Endothelial cell of hepatic sinusoid (primary cell): ENCODE data around the gene BST2.

ENCODE experiments used
- in situ Hi-C: cut with HindIII; loops from 2 replicates; pipeline ENCODE4 v1.10.0; 2017; ENCODE audit warnings: low sequenced_read_pairs

The BST2 gene, protein sequence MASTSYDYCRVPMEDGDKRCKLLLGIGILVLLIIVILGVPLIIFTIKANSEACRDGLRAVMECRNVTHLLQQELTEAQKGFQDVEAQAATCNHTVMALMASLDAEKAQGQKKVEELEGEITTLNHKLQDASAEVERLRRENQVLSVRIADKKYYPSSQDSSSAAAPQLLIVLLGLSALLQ

DNA sequence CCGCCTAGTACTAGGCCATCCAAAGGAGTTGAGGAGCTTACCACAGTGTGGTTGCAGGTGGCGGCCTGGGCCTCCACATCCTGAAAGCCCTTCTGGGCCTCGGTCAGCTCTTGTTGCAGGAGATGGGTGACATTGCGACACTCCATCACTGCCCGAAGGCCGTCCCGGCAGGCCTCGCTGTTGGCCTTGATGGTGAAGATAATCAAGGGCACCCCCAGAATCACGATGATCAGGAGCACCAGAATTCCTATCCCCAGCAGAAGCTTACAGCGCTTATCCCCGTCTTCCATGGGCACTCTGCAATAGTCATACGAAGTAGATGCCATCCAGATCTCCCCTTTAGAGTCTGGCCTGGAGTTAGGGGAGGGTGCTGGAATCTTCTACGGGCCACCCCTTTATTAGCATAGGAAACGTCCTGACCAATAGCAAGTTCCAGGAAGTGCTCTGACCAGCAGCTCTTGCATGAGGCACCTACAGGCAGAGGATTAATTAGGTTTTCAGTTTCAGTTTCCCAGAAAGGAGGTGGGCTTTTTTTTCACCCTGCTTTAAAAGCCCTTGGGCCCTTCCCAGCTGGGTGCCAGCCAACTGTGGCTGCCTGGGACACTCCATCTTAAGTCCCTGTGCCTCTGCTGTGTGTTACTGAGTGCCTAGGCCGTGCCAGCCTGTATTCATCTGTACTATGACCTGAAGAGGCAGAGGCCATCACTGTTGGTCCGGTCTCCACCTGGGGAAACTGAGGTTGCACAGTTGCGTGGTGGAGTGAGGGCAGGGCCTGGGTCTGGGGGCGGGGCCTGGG is at the start of gene BST2:
Gene BST2, minus strand, starts transcription at position 381 of the 796 bp plus-strand sequence. Its CDS starts 55 bp downstream, at position 326.
- in situ Hi-C loops = no loop called here

DNA sequence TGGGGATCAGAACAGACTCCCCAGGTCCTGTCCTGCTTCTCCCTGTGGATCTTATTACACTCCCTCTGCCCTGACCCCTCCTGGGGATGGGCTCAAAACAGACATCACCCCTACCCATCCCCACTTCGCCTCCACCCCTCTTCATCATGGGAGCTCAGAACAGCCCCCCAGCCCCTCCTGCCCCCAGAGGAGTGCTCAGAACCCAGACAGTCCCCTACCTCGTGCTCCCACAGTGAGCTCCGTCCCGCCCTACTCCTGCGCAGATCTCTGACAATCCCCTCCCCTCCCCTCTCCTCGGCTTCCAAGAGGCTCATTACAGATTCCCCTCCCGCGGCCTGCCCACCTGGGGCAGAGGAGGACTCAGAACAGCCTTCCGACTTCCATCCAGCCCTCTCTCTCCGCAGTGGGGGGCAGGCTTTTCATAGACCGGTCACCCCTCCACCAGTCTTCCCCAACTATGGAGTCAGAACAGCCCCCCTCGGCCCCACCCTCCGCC is 49.2 kb upstream of the BST2 start:
- in situ Hi-C loops = no loop called here

DNA sequence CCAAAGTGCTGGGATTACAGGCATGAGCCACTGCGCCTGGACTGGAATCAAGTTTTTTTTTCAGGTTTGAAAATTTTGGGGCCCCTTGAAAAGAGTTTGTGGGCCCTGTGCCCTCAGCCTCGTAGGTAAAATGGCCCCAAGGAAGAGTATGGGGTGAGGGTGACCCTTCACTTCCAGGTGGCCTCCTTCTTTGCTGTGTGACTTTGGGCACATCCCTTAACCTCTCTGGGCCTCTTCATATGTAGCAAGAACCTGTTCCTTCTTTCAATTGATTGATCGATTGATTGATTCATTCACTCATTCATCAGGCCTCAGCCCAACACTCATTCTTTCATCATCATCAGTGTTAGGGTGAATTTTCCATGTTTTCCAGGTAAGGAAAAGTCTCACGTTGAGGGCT is 46.4 kb upstream of the BST2 start:
- in situ Hi-C loops = no loop called here

DNA sequence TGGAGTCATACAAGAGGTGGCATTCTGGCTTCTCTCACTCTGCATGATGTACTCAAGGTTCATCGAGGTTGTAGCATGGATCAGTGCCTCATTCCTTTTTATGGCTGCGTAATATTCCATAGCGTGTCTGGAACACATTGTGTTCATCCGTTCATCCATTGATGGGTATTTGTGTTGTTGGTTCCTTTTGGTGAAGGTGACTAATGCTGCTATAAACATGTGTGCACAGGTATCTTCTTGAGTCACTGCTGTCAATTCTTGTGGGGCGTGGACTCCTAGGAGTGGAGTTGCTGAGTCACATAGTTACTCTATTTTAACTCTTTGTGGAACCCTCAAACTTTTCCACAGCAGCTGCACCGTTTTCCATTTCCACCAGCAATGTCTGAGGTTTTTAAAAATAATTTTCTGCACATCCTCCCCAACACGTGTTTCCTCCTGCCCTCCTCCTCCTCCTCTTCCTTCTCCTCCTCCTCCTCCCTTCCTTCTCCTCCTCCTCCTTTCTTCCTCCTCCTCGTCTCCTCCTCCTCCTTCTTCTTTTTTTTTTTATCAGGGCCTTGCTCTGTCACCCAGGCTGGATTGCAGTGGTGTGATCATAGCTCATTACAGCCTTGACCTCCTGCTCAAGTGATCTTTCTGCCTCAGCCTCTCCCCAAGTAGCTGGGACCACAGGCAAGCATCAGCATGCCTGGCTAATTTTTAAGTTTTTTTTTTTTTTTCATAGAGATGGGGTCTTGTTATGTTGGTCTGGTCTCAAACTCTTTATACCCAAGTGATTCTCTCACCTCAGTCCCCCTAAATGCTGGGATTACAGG is 45.0 kb upstream of the BST2 start:
- in situ Hi-C loops = no loop called here

DNA sequence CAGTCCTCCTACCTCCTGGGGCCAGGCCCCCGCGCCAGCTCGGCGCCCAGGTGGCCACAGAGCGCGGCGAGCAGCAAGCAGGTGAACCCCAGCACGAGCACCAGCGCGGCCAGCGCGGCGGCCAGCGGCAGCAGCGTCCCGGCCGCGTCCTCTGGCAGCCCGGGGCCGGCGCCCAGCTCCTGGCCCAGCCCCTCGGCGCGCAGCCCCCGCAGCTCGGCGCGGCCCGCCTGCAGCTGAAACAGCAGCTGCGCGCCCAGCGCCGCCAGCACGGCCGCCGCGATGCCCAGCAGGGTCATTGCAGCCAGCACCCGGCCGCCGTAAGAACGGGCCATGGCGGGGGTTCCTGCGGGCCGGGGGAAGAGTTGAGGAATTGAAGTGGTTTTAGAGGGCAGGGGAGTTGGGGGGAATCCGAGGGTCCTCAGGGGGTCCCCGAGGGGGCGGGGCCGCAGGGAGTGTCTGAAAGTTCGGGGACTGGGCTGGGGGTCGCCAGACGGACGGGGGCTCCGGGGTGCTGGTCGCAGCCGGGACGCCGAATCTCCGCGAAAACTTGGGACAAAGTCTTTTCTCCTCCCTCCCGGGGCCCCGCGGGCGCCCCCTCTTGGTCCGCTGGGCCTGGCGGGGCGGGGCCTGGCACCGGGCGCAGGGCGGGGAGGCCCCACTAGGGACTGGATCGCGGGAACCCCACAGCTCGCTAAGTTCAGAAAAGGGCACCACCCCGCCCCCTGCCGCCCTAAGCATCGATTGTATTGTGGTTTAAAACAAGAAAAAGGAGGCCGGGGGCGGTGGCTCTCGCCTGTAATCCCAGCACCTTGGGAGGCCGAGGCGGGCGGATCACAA is 42.9 kb upstream of the BST2 start, which contains the start of gene TMEM221:
Gene TMEM221, minus strand, starts transcription at position 538 of the 837 bp plus-strand sequence. Its CDS starts 206 bp downstream, at position 332.
- in situ Hi-C loops = no loop called here

DNA sequence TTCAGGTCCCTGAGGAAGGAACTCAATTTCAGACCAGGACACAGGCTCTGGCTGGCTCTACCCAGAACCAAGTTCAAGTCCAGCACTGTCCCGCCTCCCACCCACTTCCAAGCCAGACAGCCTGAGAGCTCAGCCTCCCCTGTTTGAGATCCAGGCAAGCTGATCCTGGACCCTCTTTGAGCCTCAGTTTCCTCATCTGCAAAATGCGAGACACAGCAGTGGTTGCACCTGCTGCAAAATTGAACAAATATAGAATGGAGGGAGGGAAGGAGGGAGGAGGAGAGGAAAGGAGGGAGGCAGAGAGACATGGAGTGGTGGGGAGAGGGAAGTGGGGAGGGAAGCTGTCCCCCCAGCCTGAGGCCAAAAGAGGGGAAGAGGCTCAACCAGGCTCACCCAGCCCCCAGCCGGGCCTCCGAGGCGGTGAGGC is 42.3 kb upstream of the BST2 start:
- in situ Hi-C loops = no loop called here

DNA sequence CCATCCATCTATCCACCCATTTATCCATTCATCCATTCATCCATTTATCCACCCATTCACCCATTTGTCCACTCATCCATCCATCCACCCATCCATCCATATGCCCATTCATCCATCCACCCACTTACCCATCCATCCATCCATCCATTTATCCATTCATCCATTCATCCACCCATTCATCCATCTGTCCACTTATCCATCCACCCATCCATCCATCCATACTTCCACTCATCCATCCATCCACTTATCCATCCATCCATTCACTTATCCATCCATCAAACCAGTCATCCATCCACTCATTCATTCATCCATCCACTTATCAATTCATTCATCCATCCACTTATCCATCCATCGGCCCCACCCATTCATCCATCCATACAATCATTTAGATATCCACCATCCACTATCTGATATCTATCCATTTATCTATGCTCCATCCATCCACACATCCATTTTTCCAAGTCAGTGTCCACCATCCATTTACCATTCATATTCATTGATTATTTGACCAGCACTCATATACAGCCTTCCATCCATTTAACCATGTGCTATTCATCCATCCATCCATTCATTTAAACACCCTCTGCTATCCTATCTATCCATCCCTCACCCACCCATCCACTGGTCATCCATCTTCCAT is 40.2 kb upstream of the BST2 start:
- in situ Hi-C loops = no loop called here

DNA sequence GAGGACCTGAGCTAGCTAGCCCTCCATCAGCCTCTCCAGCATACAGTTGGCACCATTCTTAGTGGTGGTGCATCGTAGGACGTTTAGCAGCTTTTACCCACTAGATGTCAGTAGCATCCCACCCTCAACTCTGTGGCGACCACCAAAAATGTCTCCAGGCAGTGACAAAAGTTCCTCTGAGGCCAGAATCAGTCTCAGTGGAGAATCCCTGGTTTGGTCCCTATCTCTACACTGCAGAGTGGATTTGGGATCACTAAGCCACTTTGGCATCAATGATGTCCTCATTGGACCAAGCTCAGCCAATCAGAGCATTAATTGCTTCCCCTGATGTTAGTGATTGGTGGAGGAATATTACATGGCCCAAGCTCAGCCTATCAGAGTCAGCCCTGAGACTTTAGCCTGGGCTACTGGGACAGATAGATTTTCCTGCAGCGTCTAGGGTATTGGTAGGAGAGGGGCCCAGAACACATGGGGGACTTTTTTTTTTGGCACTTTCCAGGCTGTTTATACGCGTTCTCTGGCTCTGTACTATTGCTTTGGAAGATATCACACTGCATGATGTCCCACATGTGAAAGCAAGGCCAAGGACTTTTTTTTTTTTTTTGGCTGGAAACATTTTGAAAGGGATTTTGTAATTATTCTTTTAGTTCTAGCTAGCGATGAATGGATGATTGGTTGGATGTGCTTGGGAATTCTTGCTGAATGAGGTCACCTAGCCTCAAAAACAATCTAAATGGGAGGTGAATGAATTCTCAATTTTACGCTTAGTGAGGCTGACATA is 36.0 kb upstream of the BST2 start:
- in situ Hi-C loops = no loop called here

DNA sequence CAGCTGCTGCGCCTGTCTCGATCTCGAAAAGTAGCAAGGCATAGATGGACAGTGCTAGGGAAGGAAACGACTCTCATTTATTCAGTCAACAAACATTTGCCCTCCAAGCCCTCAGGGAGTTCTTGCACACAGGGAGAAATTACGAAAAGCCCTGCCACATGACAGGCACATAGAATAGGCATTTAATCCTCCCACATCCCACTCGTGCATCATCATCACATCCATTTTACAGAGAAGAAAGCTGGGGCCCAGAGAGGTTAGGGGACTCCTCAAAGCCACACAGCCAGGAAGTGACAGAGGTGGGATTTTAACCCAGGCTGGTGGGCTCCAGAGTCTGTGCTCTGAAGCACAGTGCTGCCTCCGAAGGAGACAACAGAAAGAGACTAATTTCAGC is 31.4 kb upstream of the BST2 start:
- in situ Hi-C loops = no loop called here

DNA sequence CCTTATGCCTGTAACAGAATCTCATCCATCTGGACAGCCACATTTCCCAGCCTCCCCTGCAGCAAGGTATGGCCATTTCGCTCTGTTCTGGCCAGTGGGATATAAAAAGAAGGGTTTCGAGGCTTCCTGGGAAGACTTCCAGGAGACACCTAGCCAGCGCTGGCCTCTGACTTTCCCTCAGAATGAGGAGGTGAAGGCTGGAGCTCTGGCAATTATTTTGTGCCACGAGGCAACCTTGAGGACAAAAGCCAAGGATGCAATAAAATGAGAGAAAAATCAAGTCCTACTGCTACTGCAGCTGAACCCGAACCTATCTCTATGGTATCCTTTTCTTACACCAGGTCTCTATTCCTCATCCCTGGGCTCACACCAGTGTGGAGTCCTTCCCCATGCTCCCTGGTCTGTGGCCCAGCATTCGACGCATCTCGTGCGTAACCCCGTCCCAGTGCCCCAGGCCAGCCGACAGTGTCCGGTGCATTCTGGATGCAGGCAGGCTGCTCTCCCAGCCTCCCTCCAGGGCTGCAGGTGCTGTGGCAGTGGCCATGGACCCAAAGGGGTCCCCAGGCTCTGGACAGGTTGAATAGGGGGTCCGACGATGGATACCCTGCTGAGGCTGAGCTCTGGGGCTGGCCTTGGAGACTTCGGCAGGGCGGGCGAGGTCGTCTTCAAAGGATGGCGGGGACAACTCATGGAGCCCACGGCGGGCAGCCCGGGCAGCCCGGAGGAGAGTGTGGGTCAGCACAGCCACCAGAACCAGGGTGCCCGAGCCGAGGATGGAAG is 30.9 kb upstream of the BST2 start:
- in situ Hi-C loops = no loop called here

DNA sequence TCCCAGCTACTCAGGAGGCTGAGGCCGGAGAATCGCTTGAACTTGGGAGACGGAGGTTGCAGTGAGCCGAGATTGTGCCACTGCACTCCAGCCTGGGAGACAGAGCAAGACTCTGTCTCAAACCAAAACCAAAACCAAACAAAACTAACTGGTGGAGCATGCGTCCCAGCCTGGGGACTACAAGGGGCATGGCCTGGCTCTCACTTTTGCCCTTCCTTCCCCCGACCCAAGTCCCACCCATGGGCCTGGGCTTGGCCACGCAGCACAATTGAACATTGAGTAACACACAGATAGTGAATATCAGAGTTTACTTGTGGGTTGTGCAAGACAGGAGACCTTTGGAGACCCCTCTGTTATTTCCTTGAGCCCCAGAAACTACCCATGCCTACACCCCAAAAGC is 29.8 kb upstream of the BST2 start:
- in situ Hi-C loops = no loop called here

DNA sequence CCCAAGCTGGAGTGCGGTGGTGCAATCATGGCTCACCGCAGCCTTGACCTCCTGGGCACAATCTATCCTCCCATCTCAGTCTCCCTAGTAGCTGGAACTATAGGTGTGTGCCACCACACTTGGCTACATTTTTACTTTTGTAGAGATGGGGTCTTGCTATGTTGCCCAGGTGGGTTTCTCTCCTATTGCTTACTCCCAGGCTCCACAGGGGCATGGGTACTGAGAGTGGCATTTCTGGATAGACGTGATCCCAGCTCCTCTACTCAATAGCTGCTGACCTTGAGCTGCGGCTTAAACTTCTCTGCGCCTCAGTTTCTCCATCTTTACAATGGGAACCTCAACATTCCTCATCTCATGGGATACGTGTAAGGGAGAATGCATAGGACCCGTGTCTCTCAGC is 26.0 kb upstream of the BST2 start:
- in situ Hi-C loops = no loop called here

DNA sequence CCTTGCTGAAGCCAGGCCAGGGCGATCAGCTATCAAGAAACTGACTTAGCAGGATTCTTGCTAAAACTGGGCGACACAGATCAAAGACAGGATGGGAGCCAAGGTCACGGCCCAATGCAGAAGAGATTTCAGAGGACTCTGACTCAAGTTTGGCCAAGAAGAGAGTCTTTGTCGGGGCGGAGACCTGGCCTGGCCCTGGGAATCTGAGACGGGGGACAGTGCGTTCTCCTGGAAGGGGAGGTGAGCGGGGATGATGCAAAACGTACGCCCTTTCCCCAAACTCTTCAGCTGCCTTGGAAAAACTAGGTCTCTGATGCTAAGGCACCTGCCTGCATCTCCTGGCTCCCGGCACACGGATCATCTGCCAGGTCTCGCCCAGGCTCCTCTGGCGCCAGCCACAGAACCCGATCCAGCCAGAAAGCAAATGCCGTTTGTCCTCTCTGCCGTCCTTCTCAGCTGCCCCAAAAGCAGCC is 24.2 kb upstream of the BST2 start:
- in situ Hi-C loops = no loop called here

DNA sequence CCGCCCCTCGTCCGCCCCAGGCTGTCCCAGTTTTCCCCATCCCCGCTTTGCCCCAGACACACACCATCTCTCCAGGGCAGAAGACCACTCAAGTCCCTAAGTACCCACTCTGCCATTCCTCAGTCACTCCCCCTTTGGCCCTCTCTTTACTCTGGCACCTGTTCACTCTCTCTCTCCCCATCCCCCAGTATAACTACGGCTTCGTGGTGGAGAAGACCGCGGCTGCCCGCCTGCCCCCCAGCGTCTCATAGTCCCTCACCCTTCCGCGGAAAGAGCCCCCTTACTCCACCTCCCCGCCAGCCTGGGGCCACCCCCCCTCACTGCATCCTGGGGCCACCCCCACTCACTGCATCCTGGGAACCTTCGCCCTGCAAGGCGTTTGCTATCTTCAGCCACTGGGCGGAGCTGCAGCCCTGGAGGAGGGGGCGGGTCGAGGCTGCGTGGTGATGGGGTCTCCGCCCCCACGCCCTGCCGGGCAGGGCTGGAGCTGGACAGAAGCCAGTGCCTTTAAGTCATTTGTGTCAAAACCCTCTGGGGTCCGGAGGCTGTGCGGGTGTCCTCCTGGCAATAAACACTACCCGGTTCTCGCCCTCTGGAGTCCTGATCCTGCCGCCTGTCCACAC is 19.4 kb upstream of the BST2 start:
- in situ Hi-C loops = no loop called here

DNA sequence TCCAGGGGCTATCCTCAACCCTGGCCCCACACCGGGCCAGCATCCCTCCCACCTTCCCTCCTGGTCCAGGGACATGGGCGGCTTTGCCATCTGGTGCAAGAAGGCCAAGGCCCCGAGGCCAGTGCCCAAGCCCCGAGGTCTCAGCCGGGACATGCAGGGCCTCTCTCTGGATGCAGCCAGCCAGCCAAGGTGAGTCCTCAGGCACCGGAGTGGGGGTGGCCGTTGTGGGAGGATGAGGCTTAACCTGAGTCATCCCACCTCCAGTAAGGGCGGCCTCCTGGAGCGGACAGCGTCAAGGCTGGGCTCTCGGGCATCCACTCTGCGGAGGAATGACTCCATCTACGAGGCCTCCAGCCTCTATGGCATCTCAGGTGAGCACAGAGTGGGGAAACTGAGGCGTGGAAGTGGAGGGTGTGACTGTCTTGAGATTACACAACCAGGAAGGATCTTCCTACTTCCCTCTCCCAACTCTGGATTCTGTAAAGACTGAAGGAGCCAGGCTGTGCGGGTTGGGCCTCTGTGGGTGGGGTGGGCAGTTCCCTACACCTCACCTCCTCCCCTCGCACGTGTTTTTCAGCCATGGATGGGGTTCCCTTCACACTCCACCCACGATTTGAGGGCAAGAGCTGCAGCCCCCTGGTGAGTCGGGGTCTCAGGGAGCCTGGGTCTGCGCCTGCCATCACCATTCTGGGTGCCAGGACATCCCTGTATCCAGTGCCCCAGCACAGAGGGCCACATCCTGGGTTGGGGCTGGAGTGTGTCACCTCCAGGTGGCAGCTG is 18.2 kb upstream of the BST2 start:
- in situ Hi-C loops = no loop called here

DNA sequence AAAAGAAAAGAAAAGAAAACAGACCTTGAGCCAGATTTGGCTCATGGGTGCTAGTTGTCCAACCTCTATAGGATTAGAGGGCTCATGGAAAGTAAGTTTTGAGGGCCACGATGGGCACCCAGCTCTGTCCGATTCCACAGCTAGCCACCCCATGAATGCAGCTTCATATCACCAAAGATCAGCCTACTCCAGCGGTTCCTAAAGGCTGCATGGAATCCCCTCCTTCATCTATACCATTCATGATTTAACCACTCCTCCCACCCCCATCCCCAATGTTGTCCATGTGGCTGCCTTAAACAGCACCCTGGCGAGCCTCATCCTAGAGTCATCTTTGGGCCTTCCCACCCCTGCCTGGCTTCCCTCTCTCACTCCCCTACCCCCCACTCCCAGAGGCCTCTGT is 16.5 kb upstream of the BST2 start:
- in situ Hi-C loops = no loop called here

DNA sequence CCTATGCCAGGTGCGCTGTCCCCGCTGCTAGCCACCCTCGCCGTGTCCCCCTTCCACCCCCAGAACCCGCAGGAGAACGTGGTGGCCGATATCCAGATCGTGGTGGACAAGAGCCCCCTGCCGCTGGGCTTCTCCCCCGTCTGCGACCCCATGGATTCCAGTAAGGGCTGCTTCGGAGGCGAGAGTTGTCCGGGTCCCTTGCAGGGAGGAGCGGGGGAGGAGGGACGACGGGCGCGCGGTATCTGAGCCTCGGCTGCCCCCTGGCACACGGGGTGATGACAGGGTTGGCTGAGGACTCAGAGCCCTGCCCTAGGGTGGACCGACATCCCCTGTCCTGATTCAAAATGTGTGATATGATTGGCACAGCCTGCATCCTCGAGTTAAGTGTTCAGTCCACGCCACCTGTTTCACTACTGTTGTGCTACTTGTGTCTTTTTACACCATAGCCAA is 15.1 kb upstream of the BST2 start:
- in situ Hi-C loops = no loop called here
